Stimulated activated CD4-positive, alpha-beta T cell treated with anti-CD3 and anti-CD28 coated beads, Interleukin-4, amount 100 ng/mL, for 24 hours (primary cell): ENCODE measurements around the gene CNDP1.

Experiments used
- DNase-seq: peaks from one replicate; pipeline ENCODE4 v3.0.0-alpha.2; 2020

CNDP1 gene

DNA sequence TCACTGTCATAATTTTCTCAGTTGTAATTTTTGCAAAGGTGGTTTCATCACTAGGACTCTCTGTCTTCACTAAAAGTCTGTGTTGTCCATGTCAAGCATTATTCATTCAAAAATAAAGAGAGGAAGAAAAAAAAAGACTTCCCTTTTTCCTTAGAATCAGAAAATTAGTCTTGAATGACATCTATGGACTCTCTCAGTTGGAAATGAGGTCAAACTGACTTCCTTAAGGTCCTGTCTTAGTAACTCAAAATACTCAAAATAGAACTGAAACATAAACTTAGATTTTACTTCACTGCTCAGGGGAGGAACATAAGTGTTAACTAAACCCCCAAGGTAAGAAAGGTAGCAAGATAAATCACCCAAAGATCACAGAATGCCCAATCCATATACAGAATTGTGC is 61.1 kb downstream of the CNDP1 start:
- no peak for DNase-seq

DNA sequence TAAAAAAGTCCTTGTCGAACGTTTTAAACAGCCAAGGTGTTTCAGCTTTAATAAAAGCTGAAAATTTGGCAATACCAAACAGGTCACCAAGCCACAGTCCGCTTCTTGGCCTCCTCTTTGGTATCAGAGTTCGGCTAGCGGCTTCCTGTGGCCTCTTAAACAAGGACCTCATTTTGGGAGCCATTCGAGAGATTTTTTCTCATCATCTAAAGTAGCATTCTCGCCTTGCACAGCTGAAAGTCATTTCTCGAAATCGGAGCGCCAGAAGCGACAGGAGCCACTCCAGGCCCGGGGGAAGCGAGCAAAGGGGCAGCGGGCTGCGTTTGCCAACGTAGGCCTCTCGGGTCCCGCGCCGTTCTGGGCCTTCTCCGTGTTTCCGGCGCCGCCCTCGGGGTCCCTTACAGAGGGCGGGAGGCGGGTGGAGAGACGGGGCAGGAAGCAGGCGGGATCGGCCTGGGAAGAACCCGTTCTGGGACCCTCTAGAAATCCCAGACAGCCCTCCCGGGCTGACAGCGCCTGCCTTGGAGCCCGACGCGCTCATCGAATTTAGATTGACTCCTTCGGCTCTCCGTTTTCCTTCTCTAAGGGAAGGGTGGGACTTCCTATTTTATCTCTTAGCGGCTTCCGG is 62.8 kb downstream of the CNDP1 start:
- peak; percentile 72 for DNase-seq

GRCh38 chr18:74597662-74598349 is 63.5 kb downstream of the CNDP1 start, which contains the start of gene ZNF407:
ZNF407 (plus strand) TSS chr18:74597870; CDS start chr18:74631020, 33,150 bp downstream.
- DNase-seq = peak; percentile 90

DNA sequence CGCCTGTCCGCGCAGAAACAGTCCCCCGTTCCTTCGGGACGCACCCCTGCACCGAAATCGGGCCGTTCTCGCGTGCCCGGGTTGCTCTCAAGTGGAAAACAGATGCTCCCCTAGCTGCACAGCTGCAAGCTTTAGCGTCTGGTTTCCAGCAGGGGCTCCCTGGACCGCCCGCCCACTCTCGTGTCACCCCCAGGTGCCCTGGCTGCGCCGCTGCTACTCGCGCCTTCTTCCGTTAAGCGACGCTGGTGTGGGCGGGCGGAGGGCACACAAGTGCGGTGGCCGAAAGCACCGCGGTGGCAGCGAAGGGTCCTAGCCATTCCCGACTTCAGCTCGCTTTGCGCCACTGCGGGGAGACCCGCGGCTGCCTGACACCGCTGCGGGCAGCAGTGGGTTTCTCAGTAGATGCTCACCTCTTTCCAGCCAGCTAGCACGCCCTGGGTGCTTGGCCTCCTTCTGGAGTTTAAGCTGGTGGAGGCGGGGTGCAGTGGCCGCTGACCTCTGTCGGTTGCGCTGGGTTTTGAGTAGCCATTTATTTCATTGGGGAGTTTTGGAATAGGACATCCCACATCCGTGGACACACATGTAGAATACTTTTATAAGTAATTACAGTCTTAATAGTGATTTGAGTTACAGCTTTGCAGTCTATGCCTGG is 64.2 kb downstream of the CNDP1 start:
- DNase-seq = peak; percentile 73

GRCh38 chr18:74604361-74604760 is 70.1 kb downstream of the CNDP1 start:
- no peak for DNase-seq

GRCh38 chr18:74604774-74605173 is 70.5 kb downstream of the CNDP1 start:
- no peak for DNase-seq

GRCh38 chr18:74608681-74609080 is 74.4 kb downstream of the CNDP1 start:
- no peak for DNase-seq

DNA sequence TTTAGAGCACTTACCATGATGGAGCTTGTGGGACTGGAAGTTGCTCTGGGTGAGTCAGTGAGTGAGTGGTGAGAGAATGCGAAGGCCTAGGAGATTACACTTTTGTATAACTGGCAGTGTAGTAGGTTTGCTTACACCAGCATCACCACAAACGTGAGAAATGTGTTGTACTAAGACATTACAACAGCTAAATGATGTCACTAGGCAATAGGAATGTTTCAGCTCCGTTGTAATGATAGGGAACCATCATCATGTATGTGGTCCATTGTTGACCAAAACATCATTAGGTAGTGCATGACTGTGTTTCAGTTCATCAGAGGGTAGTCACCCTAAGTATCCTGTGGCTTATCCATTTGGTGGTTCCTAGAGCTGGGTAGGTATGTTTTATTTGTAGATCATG is 75.2 kb downstream of the CNDP1 start:
- no peak for DNase-seq

GRCh38 chr18:74610051-74610615 is 75.8 kb downstream of the CNDP1 start:
- no peak for DNase-seq

DNA sequence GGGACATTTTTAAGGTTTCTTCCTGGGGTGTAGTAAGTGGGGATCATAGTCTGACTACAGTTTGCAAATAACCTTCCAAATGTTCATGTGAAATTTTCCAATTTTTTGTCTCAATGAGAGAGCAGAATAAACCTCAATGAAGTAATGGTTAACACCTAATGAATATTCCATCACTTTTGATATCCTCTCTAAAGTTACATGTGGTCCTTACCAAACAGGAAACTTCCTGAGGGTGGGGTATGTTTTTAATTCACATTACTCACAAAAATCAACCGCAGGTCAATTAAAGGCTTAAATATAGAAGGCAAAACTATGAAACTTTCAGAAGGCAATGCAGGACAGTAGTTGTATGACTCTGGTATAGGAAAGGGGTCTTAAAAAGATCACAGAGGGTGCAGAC is 76.6 kb downstream of the CNDP1 start:
- DNase-seq = no peak

- DNase-seq = no peak
These were observed 77.5 kb downstream of the CNDP1 start for GRCh38 chr18:74611765-74612164.

- no peak for DNase-seq
These were observed 79.1 kb downstream of the CNDP1 start for GRCh38 chr18:74613381-74613780.

GRCh38 chr18:74616494-74616893 is 82.2 kb downstream of the CNDP1 start:
- DNase-seq = no peak

GRCh38 chr18:74617486-74617885 is 83.2 kb downstream of the CNDP1 start:
- no peak for DNase-seq

DNA sequence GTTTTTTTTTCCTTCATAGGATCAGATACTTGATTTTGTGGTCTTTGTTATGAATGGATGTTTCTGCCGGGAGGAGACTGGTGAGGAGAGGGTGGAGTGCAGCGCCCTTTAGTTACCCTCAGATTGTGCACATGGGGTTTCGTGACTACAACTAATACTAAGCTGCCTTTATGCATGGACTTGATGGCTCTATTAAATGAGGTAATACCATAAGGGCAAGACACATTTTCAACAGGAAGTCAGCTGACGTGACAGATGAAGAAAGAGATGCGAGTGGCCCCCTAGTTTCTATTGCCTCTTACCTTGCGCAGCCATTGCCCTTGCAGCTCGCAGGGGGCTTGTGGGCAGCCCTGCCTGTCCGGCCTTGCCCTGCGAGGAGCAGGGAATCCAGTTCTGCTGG is 87.8 kb downstream of the CNDP1 start:
- no peak for DNase-seq

DNA sequence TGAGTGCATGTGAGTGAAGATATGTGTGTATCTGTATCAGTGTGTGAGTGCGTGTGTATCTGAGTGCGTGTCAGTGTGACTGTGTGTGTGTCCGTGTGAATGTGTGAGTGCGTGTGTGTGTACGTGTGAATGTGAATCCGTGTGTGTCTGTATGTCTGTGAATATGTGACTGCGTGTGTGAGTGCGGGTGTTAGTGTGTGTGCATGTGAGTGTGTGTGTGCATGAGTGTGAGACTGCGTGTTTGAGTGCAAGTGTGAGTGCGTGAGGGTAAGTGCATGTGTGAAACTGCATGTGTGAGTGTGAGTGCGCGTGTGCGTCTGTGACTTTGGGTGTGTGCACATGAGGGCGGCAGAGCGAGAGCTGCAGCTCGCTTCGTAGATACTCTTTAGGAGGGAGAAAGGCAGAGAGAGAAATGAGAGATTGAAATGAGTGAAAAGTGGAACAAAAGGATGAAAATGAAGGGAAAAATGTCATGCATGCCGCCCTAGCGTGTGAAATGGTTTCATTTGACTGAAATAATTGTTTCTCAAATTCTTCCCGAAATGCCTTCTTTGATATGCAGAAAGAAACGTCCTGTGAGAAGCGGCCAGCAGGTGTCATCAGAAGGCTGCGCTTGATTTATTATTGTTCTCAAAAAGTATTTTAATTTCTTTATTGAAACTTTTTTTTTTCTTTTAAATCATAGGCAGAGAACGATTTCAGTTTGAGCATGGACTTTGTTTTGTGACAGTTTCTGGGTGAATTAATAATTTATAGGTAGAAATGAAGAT is 88.9 kb downstream of the CNDP1 start:
- no peak for DNase-seq

DNA sequence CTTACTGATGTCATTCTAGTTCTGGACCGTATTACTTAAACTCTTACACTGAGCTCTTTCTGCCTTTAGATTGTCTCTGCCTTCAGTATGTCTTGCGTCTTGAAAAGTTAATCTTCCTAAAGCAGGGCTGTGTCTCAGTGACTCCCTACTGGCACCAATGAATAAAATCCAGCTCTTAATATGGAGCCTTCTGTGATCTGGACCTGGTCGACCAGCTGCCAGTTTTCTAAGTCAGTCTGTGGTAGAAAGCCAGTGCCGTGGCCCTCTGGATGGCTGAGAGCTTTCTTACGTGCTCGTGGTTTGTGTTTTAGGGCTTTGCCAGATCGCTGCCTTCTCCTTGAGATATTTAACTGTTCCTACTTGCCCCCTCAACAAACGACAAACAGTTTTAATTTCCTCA is 90.2 kb downstream of the CNDP1 start:
- no peak for DNase-seq

DNA sequence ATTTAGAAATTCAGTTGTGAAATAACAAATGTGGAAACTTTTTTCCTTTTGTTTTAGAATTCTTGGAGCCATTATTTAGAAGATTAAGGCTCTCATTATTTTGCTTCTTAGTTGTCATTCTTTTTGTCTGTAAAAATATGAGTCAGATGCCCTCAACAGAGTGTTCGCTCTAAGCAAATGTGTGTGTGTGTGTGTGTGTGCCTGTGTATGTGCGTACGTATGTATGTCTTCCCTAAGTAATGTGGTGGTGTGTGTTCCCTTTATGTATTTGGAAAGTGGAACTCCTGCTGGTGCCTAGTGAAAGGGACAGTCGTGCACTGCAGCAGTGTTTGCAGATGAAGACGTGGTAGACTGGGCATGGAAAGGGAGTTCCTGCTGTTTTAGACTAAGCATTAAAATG is 90.9 kb downstream of the CNDP1 start:
- no peak for DNase-seq

- no peak for DNase-seq
These were observed 92.0 kb downstream of the CNDP1 start for GRCh38 chr18:74626049-74626874.

DNA sequence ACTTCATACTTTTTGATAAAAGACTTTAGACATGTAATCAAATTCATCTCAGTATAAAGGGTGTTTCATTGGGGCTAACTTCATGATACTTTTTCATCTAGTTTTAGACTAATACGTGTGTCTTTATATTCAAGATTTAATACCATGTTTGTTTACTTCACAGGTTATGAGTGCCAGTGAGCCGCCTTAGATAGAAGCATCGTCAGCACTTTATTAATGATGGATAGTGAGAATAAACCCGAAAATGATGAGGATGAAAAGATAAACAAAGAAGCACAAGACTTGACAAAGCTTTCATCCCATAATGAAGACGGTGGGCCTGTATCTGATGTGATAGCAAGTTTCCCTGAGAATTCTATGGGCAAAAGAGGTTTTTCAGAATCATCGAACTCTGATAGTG is 96.5 kb downstream of the CNDP1 start:
- no peak for DNase-seq

DNA sequence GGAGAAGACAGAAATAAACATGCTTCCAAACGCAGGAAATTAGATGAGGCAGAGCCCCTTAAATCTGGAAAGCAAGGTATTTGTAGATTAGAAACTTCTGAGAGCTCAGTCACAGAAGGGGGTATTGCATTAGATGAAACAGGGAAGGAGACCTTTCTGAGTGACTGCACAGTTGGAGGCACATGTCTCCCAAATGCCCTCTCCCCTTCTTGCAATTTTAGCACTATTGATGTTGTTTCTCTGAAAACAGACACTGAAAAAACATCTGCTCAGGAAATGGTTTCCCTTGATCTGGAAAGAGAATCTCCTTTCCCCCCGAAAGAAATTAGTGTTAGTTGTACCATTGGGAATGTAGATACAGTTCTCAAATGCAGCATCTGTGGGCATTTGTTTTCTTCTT is 96.9 kb downstream of the CNDP1 start:
- no peak for DNase-seq
